ENCODE measurements around the gene ADAMTS2.
A peak's percentile ranks its signal among the peaks of the same experiment; 100 is the strongest.

Gene ADAMTS2

DNA sequence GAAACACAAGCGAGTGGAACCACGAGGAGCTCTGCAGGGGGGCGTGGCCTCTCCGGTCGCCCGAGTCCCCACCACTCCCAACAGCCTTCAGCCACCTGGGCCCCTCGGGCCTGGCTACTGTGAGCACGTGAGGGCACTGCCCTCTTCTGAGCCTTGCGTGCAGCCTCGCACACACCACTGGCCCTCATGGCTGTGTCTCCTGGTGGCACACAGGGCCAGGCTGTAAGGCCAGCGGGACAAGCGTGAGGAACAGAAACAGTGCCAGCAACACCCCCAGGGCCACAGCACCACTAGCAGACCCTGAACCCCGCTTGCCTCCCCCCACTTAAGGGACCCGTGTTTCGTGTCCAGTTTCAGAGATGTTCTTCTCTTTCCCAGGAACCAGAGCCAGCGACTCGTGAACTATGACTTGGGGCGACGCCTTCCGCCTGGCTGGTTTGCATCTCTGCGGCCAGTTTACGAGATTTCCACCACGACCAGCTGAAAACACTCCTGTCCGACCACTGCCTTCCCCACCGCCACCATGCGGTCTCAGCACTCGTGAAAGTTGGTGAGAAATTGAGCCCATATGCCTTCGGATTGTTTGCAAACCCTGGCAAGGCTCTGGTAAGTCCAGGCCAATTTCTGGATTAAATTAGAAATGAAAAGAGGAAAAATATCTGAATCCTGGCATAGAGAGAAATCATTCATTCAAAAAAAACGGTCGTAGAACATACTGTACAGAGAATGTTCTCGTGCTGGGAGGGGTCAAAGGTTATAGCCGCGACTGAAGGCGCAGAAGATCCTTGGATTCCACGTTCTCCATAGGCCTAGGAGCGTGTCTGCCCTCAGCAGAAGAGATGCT lies 149.5 kb downstream of the ADAMTS2 start:
- peak; percentile 31 for DNase-seq (ENCODE audit: low read depth)
- TF ChIP-seq, protein P1, sequence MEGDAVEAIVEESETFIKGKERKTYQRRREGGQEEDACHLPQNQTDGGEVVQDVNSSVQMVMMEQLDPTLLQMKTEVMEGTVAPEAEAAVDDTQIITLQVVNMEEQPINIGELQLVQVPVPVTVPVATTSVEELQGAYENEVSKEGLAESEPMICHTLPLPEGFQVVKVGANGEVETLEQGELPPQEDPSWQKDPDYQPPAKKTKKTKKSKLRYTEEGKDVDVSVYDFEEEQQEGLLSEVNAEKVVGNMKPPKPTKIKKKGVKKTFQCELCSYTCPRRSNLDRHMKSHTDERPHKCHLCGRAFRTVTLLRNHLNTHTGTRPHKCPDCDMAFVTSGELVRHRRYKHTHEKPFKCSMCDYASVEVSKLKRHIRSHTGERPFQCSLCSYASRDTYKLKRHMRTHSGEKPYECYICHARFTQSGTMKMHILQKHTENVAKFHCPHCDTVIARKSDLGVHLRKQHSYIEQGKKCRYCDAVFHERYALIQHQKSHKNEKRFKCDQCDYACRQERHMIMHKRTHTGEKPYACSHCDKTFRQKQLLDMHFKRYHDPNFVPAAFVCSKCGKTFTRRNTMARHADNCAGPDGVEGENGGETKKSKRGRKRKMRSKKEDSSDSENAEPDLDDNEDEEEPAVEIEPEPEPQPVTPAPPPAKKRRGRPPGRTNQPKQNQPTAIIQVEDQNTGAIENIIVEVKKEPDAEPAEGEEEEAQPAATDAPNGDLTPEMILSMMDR (conservative IDR thresholded peaks at IDR 0.05; ENCODE audit: low read depth, low read length): no peak
- no peak overlapping the region for H3K4me3 ChIP-seq (ENCODE audit: low read depth, low read length)

DNA sequence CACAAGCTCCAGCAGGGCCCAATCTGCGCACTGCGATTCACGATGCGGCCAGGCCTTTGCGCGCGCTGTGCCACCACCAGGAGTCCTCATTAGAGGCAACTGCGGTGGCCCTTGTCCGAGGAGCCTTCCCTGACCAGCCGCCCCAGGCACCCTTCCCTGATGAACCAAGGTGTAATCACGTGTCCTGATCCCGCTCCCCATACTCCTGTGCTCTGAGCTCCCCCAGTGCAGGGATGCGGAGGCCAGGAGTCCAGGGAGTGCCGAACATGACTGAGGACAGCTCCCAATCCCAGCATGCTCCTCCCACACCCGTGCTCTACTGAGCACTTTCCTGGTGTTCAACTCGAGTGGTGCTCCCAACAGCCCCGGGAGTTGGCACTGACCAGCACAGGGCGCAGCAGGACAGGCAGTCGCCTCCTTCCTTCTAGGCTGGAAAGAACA lies 150.3 kb downstream of the ADAMTS2 start:
- DNase-seq (ENCODE audit: low read depth): no peak
- H3K4me3 ChIP-seq (ENCODE audit: low read depth, low read length): no peak overlapping the region
- TF ChIP-seq, protein P1 (conservative IDR thresholded peaks at IDR 0.05; ENCODE audit: low read depth, low read length): no peak

DNA sequence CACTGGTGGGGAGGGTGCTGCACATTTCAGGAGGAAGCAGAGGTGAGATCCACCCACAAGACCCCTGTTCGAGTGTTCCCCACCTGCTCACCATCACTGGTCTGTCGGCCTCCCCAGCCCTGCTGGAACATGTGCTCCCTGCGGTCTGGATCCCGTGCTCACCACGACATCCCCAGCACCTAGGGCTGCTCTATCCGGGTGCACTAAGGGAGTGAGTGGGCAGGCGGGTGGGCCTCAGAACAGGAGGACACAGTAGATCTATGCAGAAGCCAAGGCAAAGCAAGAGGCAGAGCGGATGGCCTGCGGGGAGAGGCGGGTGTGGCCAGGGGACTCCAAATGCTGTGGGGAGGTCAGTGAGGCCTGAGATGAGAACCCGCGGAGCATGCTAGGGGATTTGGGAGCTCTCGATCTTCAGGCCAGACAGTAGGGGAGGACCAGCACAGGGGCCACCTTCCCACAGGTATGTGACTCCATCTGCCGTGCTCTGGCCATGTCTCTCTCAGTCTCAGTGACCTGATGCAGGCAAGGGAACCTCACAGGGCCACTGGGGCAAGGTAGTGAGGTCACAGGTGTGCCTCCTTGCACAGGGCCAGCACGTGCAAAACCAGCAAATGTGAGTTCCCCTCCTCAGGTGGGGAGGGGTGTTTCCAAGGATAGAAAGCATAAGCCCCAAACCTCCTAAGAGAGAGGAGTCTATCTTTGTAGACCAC lies 150.9 kb downstream of the ADAMTS2 start:
- TF ChIP-seq, protein P1 (conservative IDR thresholded peaks at IDR 0.05; ENCODE audit: low read depth, low read length): no peak
- no peak overlapping the region for H3K4me3 ChIP-seq (ENCODE audit: low read depth, low read length)
- no peak for DNase-seq (ENCODE audit: low read depth)

DNA sequence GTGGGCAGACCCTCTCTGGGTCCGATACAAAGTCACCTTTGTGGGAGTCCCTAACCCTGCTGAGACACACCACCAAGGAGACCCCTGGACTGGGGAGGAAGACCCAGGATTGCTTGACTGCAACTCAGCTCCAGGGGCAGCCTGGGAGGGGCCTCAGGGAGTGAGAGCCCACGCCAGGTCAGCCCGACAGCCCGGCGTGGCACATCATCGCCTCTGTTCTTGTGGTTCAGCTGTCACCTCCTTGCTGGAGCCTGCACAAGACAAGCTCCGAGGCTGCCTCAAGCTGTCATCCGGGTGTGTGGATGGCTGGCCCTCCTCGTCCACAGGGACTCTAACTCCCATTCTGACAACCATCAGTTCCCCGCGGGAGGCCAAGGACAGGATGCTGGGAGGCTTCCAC lies 151.5 kb downstream of the ADAMTS2 start:
- TF ChIP-seq, protein P1 (conservative IDR thresholded peaks at IDR 0.05; ENCODE audit: low read depth, low read length): no peak
- no peak overlapping the region for H3K4me3 ChIP-seq (ENCODE audit: low read depth, low read length)

DNA sequence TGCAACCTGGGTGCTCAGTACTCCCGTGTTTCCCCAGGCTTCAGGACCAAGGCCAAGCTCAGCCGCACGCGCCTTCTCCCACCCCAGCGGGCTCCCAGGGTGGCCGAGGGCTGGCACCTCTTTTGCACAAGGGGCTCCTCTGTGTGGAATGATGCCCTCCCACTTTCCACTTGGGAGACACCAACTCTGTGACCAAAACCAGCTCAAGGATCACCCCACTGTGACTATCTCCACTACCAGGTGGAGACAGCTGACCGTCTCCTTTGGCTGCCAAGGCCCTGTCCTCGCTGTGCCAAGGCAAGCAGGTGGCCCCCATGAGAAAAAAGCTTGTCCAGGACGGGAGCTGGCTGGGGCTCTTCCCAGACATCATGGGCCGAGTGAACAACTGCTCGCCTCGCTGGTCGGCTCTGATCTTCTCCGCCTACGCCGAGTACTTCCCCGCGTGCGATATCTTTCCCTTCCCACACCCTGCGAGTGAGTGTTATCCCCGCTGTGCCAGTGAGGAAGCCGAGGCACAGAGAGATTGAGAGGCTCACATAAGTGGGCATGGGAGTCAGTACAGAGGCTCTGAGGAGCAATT lies 152.3 kb downstream of the ADAMTS2 start:
- TF ChIP-seq, protein P1 (conservative IDR thresholded peaks at IDR 0.05; ENCODE audit: low read depth, low read length): no peak
- H3K4me3 ChIP-seq (ENCODE audit: low read depth, low read length): no peak overlapping the region
- no peak for DNase-seq (ENCODE audit: low read depth)

More for the DNA sequence above, 151.5 kb downstream of the ADAMTS2 start:
- no peak for DNase-seq (ENCODE audit: low read depth)

DNA sequence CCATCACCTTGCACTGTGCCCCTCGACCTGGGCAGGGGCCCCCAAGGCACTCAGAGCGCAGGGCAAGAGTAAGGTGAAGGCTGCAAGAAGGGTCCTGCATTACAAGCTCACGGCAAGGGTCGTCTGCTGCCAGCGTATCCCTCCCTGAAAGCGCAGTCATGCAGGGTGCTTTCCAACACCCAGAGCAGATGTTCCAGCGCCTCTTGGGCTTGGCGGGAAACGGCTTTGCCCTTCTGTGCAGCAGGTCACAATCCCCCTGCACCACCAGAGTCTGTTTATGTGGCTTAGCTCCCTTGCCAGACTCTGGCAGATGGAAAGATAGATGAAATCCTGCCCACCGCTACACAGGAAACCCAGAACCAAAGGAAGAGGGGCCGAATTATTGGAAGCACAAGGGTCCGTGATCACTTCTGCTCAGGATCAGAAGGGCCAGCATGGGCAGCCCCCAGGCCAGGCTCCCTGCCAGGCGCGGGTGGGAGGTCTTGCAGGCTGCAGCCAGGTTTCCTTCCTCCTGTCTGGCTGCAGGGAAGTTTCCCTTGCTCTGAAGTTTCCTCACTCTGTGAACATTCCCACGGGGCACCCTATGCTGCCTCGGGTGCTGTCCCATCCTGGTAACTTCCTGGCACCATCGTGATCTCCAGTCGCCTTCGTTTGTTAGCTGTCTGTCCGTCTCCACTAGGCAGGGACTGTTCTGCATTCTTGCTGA lies 152.9 kb downstream of the ADAMTS2 start:
- no peak overlapping the region for H3K4me3 ChIP-seq (ENCODE audit: low read depth, low read length)
- TF ChIP-seq, protein P1 (conservative IDR thresholded peaks at IDR 0.05; ENCODE audit: low read depth, low read length): no peak
- DNase-seq (ENCODE audit: low read depth): no peak

Data from choroid plexus epithelial cell (primary cell).